ENCODE results near the gene TMEM231.

- TF ChIP-seq EZH2 (IDR thresholded peaks at IDR 0.05; ENCODE audit: borderline replicate concordance, low read length) (no peak), CTCF (conservative IDR thresholded peaks at IDR 0.05 in 1 of 2, IDR thresholded peaks at IDR 0.05 in 1 of 2; ENCODE audit: extremely low read depth in 1 of 2, insufficient read depth in 1 of 2, low read depth in 1 of 2, low read length in 2 of 2) (no peak)
Observed at GRCh38 chr16:75537776-75538175, 18.3 kb downstream of the TMEM231 start.

Data from mammary epithelial cell (primary cell).